ENCODE measurements around the gene GRIK4. TPM values are rescaled to one million over a fixed set of nuclear protein-coding genes. Genes with fewer than 3 reads are reported as not detected.

The GRIK4 gene
- total RNA-seq, 3 donors from 2014 or later, result 0.36 to 0.51 TPM; not detected in 1

DNA sequence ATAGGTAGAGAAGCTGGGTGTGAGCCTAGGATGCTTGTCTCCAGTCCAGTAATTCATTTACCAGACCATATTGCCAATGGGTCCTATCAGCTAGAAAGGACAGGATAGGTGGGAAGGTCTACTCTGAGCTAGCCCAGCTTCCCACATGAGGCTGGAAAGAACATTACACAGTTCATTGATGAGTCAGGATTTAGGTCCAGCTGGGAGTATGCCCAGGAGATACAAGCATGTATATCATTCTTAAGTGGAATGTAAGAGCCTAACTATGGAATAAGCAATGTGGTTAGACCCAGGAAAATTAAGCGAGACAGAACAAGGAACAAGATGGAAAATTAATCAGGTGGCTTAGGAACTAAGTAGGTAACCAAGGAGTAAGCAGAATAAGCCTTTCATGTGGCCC, 453.3 kb downstream of the GRIK4 start:
- ATAC-seq, result no peak
- TF ChIP-seq, protein P1, sequence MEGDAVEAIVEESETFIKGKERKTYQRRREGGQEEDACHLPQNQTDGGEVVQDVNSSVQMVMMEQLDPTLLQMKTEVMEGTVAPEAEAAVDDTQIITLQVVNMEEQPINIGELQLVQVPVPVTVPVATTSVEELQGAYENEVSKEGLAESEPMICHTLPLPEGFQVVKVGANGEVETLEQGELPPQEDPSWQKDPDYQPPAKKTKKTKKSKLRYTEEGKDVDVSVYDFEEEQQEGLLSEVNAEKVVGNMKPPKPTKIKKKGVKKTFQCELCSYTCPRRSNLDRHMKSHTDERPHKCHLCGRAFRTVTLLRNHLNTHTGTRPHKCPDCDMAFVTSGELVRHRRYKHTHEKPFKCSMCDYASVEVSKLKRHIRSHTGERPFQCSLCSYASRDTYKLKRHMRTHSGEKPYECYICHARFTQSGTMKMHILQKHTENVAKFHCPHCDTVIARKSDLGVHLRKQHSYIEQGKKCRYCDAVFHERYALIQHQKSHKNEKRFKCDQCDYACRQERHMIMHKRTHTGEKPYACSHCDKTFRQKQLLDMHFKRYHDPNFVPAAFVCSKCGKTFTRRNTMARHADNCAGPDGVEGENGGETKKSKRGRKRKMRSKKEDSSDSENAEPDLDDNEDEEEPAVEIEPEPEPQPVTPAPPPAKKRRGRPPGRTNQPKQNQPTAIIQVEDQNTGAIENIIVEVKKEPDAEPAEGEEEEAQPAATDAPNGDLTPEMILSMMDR (IDR thresholded peaks at IDR 0.05), result no peak
- no peak overlapping the region for H3K4me3 ChIP-seq
- no peak for DNase-seq
- H3K4me1 ChIP-seq (ENCODE audit: low read depth), result no peaks in the 10 kb centered on the region
- H3K36me3 ChIP-seq (ENCODE audit: low read depth), result no peaks in the 10 kb centered on the region
- H3K9me3 ChIP-seq, result no peaks in the 10 kb centered on the region
- intact Hi-C loops (cut with DNase I, micrococcal nuclease), result no loop called here

DNA sequence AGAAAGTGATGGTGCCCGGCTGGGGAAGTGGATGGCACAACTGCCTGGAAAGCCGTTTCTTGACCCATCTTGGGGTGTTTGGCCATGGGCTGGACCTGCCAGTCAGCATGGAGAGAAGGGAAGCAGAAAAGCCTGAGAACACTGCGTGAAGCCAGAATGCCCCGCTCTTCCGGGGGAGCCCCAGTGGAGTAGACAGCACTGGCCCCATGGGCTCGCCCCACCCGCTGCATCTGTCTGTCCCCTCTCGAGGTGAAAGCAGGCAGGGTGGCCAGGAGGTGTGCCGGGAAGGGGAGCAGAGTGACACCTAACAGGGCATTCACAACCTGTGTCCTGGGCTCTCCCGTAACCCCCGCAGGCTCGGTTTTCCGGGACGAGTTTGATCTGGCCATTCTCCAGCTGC, 455.3 kb downstream of the GRIK4 start:
- H3K9me3 ChIP-seq, result no peaks in the 10 kb centered on the region
- intact Hi-C loops (cut with DNase I, micrococcal nuclease), result no loop called here
- TF ChIP-seq, protein P1 (IDR thresholded peaks at IDR 0.05), result no peak
- DNase-seq (no peak), ATAC-seq (no peak)
- no peaks in the 10 kb centered on the region for H3K4me1 ChIP-seq (ENCODE audit: low read depth)
- no peaks in the 10 kb centered on the region for H3K36me3 ChIP-seq (ENCODE audit: low read depth)
- H3K4me3 ChIP-seq, result no peak overlapping the region

DNA sequence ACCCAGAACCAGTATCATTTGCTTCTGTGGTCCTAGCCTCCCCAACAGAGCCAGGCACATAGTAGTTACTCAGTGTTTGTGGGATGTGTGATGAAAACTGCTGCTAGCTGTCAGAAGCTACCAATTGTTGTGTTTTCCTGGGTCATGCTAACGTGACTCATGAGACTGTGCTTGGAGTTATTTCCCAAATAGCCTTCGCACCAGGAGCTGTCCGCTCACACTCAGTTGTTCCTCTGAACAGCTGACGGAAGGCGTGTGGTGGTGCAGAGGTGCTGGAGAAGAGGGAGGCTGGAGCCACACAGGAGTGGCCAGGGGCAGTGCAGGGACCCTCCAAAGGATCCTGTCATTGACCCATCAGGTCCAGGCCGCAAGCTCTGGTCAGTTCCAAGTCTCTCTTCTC, 458.4 kb downstream of the GRIK4 start:
- Histone ChIP-seq H3K9me3 (no peaks in the 10 kb centered on the region), H3K4me3 (no peak overlapping the region), H3K4me1 (ENCODE audit: low read depth) (no peaks in the 10 kb centered on the region), H3K36me3 (ENCODE audit: low read depth) (no peaks in the 10 kb centered on the region)
- no peak for DNase-seq
- intact Hi-C loops (cut with DNase I, micrococcal nuclease), result no loop called here
- no peak for ATAC-seq
- TF ChIP-seq, protein P1 (IDR thresholded peaks at IDR 0.05), result no peak

DNA sequence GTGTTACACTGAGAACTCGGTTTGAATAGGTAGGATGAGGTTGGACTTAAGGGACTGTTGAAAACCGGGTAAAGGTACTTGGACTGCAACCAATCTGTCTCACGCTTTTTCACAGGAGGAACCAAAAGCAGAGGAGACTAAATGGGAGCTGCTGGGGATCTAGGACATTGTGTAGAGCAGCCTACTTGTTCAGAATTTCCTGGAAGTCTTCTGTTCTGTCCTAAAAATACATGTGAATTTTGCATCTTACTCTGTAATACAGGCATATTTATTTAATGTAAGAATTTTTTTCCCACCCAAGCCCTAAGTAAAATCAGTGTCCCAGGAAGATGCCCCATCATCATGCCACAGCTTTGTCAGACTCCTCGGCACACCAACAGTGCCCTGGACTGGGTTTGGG, 460.3 kb downstream of the GRIK4 start:
- Histone ChIP-seq H3K36me3 (ENCODE audit: low read depth) (no peaks in the 10 kb centered on the region), H3K4me1 (ENCODE audit: low read depth) (no peaks in the 10 kb centered on the region), H3K4me3 (no peak overlapping the region), H3K9me3 (no peaks in the 10 kb centered on the region)
- intact Hi-C loops (cut with DNase I, micrococcal nuclease), result no loop called here
- ATAC-seq, result no peak
- no peak for DNase-seq
- TF ChIP-seq, protein P1 (IDR thresholded peaks at IDR 0.05), result no peak

DNA sequence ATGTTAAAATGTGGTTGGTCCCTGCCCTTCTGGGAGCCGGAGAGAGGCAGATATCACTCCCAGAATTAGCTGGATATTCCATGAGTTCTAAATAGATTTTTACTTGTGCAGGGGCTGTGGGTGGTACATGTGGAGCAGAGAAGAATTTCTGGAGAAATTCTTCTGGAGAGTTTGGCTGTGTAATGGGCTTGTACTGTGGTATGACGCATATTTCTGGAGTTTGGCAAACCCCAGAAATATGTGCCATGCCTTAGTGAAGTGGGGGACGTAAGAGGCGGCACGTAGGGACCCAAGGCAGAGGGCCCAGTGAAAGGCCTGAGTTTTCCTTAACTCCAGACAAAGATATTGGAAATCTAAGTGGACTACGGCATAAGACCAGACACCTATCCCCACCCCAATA, 461.1 kb downstream of the GRIK4 start:
- Histone ChIP-seq H3K36me3 (ENCODE audit: low read depth) (no peaks in the 10 kb centered on the region), H3K4me3 (no peak overlapping the region), H3K9me3 (no peaks in the 10 kb centered on the region), H3K4me1 (ENCODE audit: low read depth) (no peaks in the 10 kb centered on the region)
- ATAC-seq (no peak), DNase-seq (no peak)
- intact Hi-C loops (cut with DNase I, micrococcal nuclease), result no loop called here
- TF ChIP-seq, protein P1 (IDR thresholded peaks at IDR 0.05), result no peak

DNA sequence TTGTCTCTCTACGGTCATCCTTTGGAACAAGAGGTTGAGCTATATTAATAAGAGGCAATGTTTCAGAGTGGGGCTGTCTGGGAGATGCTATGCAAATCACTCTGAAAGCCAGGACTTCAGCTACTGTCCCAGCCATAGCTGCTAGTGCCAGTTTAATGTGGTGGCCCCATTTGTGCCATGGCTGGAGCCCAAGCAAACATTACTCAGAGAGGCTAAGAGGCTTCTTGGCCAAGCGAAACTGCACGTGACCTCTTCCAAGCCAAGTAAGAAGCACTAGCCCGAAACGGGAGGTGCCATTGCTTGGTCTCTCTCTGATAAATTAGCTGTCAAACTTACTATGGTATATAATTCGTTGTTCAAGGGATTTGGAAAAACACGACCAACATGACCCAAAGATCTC, 462.0 kb downstream of the GRIK4 start:
- intact Hi-C loops (cut with DNase I, micrococcal nuclease), result no loop called here
- ATAC-seq, result no peak
- Histone ChIP-seq H3K4me1 (ENCODE audit: low read depth) (no peaks in the 10 kb centered on the region), H3K36me3 (ENCODE audit: low read depth) (no peaks in the 10 kb centered on the region), H3K9me3 (no peaks in the 10 kb centered on the region), H3K4me3 (no peak overlapping the region)
- DNase-seq, result no peak
- TF ChIP-seq, protein P1 (IDR thresholded peaks at IDR 0.05), result no peak

All from mucosa of descending colon (tissue), 3 donors.